Hepatocyte (in vitro differentiated cells): ENCODE data around the gene EEF2. TPM values are rescaled to one million over a fixed set of nuclear protein-coding genes. Genes with fewer than 3 reads are reported as not detected.

Experiments used
- DNase-seq: peaks from one replicate; pipeline ENCODE4 v3.0.0-alpha.2; 2016; ENCODE audit warnings: low spot score
- H2AFZ ChIP-seq: fragments of 200-600 bp; sonication (generic); 2 replicates; pipeline ENCODE4 v1.6.0; 2016; ENCODE audit warnings: antibody characterized with exemption, mild to moderate bottlenecking
- H3K27ac ChIP-seq: fragments of 200-600 bp; sonication (generic); 2 replicates; pipeline ENCODE4 v1.5.1; 2016; ENCODE audit warnings: mild to moderate bottlenecking
- H3K27me3 ChIP-seq: fragments of 200-600 bp; sonication (generic); 2 replicates; pipeline ENCODE4 v1.6.1; 2016
- H3K36me3 ChIP-seq: fragments of 200-600 bp; sonication (generic); replicated peaks from 2 replicates; pipeline ENCODE4 v1.5.1; 2016; ENCODE audit warnings: low read depth; ENCODE audit not compliant: insufficient read depth
- H3K4me1 ChIP-seq: fragments of 200-600 bp; sonication (generic); 2 replicates; pipeline ENCODE4 v1.5.1; 2016; ENCODE audit warnings: mild to moderate bottlenecking, moderate library complexity; ENCODE audit not compliant: insufficient read depth
- H3K4me2 ChIP-seq: fragments of 200-600 bp; sonication (generic); 2 replicates; pipeline ENCODE4 v1.6.0; 2016
- H3K4me3 ChIP-seq: fragments of 200-600 bp; sonication (generic); 2 replicates; pipeline ENCODE4 v1.5.1; 2016; ENCODE audit warnings: mild to moderate bottlenecking
- H3K79me2 ChIP-seq: fragments of 200-600 bp; sonication (generic); 2 replicates; pipeline ENCODE4 v1.6.0; 2017; ENCODE audit warnings: mild to moderate bottlenecking
- H3K9me2 ChIP-seq: fragments of 200-600 bp; sonication (generic); replicated peaks from 2 replicates; pipeline ENCODE4 v1.6.0; 2017; ENCODE audit warnings: mild to moderate bottlenecking; ENCODE audit not compliant: insufficient read depth
- H3K9me3 ChIP-seq: fragments of 200-600 bp; sonication (generic); 2 replicates; pipeline ENCODE4 v1.5.1; 2016; ENCODE audit warnings: low read depth, mild to moderate bottlenecking
- H4K20me1 ChIP-seq: fragments of 200-600 bp; sonication (generic); 2 replicates; pipeline ENCODE4 v1.6.0; 2016; ENCODE audit warnings: mild to moderate bottlenecking; ENCODE audit not compliant: insufficient read depth, poor library complexity, severe bottlenecking
- EZH2 ChIP-seq: fragments of 200-600 bp; sonication (generic); IDR thresholded peaks from 2 replicates; pipeline ENCODE4 v1.6.1; 2016; ENCODE audit warnings: antibody characterized with exemption, mild to moderate bottlenecking, borderline replicate concordance
- EZH2phosphoT487 ChIP-seq: fragments of 200-600 bp; sonication (generic); IDR thresholded peaks from one replicate; pipeline ENCODE4 v1.6.1; 2018; ENCODE audit warnings: antibody characterized with exemption, mild to moderate bottlenecking, low read depth, moderate library complexity; ENCODE audit not compliant: unreplicated experiment, severe bottlenecking
- WGBS: methylation state at CpG from one replicate; pipeline ENCODE4 v1.1.6; 2016; ENCODE audit warnings: low lambda C conversion rate; ENCODE audit errors: missing lambda C conversion rate; 5-methylcytosine and 5-hydroxymethylcytosine counted together
- polyA plus RNA-seq: library from polyadenylated mRNA; unstranded; fragments of >200 nt; fragmentation: Nextera tagmentation; extraction: Ambion mirVana; gene quantifications from 2 replicates; pipeline ENCODE4 v1.2.1, GENCODE V29; 2016
- total RNA-seq: library from RNA; depleted of rRNA; stranded (reverse); fragments of >200 nt; gene quantifications from 2 replicates; pipeline ENCODE4 v1.2.3, GENCODE V29; 2014
- TF ChIP-seq, protein P1 (sequence below): fragments of 200-600 bp; sonication (generic); IDR thresholded peaks from 2 replicates; pipeline ENCODE4 v1.5.1; 2016; ENCODE audit warnings: antibody characterized with exemption, mild to moderate bottlenecking; ENCODE audit not compliant: poor library complexity

The EEF2 gene
- total and polyA plus RNA-seq, 2 experiments from 2014 or later, result 526 to 1,740 TPM

DNA sequence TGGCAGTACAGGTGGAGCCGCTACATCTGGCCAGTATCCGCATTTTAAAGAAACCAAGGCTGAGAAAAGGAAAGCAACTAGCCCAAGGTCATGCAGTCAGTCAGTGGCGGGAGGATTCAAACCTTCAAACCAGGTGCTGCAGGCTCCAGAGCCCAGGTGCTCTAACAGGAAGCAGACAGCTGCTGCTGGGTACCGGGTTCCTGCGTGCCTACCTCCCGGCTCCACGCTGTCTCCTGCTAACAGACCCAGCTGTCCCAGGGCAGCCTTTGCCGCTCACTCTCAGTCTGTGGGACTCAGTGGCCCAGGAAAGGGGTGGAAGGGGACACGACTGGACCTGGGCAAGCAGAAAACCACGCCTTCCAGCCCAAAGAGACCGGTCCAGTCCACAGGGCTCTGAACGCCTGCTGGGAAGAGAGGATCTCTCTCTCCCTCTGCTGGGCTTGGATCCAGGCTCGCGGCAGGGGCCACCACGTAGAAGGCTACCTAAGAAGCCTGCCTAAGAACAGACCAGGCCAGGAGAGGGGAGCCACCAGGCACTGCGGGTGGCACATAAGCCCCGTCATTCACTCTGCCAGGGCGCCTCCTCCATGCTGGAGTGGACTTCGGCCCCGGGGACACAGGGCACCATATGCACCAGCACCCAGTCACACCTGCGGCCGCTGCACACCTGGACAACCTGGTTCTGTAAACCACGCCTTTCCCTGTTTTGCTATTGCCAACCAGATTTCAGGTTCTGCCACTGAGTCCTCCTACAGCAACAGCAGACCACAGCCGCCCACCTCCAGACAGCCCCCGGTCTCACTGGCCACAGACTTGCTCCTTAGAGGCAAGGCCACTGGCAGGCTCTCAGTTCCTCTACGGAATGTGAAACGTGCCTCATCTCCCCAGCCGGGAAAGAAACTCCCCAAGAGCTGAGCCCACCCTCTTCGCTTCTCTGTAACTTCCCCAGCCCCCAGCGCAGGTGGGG is 18.9 kb downstream of the EEF2 start:
- Histone ChIP-seq H3K79me2 (peaks cover 60% of the 10 kb centered on the region), H3K27me3 (no peaks in the 10 kb centered on the region), H2AFZ (no peak overlapping the region), H3K9me3 (no peaks in the 10 kb centered on the region), H3K27ac (peak overlapping the region; percentile 92), H4K20me1 (peaks cover 30% of the 10 kb centered on the region), H3K36me3 (no peaks in the 10 kb centered on the region), H3K4me1 (peaks cover 16% of the 10 kb centered on the region), H3K4me2 (no peak overlapping the region), H3K4me3 (no peak overlapping the region), H3K9me2 (no peaks in the 10 kb centered on the region)
- TF ChIP-seq EZH2phosphoT487 (no peak), EZH2 (no peak)
- TF ChIP-seq, protein P1, sequence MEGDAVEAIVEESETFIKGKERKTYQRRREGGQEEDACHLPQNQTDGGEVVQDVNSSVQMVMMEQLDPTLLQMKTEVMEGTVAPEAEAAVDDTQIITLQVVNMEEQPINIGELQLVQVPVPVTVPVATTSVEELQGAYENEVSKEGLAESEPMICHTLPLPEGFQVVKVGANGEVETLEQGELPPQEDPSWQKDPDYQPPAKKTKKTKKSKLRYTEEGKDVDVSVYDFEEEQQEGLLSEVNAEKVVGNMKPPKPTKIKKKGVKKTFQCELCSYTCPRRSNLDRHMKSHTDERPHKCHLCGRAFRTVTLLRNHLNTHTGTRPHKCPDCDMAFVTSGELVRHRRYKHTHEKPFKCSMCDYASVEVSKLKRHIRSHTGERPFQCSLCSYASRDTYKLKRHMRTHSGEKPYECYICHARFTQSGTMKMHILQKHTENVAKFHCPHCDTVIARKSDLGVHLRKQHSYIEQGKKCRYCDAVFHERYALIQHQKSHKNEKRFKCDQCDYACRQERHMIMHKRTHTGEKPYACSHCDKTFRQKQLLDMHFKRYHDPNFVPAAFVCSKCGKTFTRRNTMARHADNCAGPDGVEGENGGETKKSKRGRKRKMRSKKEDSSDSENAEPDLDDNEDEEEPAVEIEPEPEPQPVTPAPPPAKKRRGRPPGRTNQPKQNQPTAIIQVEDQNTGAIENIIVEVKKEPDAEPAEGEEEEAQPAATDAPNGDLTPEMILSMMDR, result no peak
- WGBS, result 88% methylated on average over 30 of the region's 30 CpGs
- peak; percentile 29 for DNase-seq

DNA sequence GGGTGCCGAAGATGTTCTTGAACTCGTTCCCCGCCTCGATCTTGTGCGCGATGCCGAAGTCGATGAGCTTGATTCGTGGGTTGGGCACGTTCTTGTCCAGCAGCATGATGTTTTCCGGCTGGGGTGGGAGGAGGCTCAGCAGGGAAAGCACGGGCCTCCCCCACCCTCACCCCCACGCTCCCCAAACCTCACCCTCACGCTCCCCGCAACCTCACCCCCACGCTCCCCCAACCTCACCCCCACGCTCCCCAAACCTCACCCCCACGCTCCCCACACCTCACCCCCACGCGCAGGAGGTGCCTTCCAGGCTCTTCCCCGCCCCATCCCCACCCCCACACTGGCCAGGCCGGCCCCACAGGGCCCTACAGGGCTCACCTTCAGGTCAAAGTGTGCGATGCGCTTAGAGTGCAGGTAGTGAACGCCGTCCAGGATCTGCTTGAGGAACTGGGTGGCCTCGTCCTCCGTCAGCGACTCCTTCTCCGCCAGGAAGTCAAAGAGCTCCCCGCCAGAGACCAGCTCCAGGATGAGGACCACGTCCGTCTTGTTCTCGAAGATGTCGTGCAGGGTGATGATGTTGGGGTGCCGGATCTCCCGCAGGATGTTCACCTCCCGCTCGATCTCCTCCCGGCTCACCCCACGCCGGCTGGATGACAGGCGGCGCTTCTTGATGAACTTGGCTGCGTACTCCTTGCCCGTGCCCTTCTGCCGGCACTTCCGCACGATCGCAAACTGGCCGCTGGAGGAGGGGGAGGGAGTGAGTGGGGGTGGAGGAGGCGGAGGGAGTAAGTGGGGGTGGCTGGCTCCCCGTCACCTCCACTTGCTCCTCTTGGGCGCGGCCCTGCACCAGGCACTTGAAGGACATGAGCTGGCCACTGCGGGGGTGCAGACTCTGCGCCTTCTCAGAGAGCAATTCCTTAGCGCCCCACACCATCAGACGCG is 20.7 kb downstream of the EEF2 start:
- no peak for DNase-seq
- TF ChIP-seq, protein P1, result no peak
- no peak for TF ChIP-seq EZH2phosphoT487
- TF ChIP-seq EZH2, result no peak
- H3K27me3 ChIP-seq, result no peaks in the 10 kb centered on the region
- H3K9me3 ChIP-seq, result no peaks in the 10 kb centered on the region
- peaks cover 30% of the 10 kb centered on the region for H4K20me1 ChIP-seq
- H3K4me2 ChIP-seq, result no peak overlapping the region
- peaks cover 15% of the 10 kb centered on the region for H3K4me1 ChIP-seq
- peaks cover 47% of the 10 kb centered on the region for H3K79me2 ChIP-seq
- no peaks in the 10 kb centered on the region for H3K36me3 ChIP-seq
- H3K9me2 ChIP-seq, result no peaks in the 10 kb centered on the region
- no peak overlapping the region for H3K4me3 ChIP-seq
- H3K27ac ChIP-seq, result no peak overlapping the region
- no peak overlapping the region for H2AFZ ChIP-seq
- 95% methylated on average over 38 of the region's 60 CpGs for WGBS

DNA sequence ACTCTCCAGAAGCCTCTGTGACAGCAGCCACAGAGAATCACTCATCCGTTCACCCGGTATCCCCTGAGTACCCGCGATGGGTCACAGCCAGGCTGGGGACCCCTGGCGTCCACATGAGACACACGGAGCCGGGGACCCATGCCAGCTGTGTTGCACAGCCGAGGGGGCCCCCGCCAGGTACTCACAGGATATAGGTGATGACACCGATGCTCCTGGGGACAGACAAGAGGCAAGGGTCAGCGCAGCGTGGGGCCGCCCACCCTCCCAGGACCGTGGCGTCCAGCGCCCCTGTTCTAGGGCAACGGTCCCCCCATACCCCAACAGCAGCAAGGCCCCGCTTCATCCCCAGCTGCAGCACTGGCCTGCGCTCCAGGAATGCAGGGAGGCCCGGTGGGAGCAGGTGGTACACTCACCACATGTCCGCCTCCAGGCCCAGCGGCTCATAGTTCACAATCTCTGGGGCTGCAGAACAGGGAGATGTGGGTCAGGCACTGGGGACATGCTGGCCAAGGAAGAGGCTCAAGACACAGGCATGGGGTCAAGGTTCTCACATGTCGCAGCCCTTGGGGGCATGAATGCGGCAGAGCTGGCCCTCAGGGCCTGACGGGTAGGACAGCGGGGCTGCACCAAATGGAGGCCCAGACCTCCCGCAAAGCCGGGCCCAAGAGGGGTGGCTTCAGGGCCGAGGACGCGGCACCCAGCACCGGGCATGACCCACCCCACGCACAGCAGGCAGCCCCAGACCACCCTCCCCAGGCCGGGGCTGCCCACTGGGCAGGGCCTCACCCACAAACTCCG is 21.6 kb downstream of the EEF2 start:
- Histone ChIP-seq H3K9me3 (no peaks in the 10 kb centered on the region), H4K20me1 (peaks cover 30% of the 10 kb centered on the region), H3K9me2 (no peaks in the 10 kb centered on the region), H3K79me2 (peaks cover 43% of the 10 kb centered on the region), H3K27ac (no peak overlapping the region), H2AFZ (no peak overlapping the region), H3K27me3 (no peaks in the 10 kb centered on the region), H3K4me2 (no peak overlapping the region), H3K36me3 (no peaks in the 10 kb centered on the region), H3K4me1 (peaks cover 7% of the 10 kb centered on the region), H3K4me3 (no peak overlapping the region)
- 96% methylated on average over 34 of the region's 35 CpGs for WGBS
- TF ChIP-seq EZH2phosphoT487 (no peak), EZH2 (no peak)
- TF ChIP-seq, protein P1, result no peak
- DNase-seq, result peak; percentile 4
